ENCODE results near the gene ELMO1. TPM values are rescaled to one million over a fixed set of nuclear protein-coding genes. Genes with fewer than 3 reads are reported as not detected.

Gene ELMO1
- total and polyA plus RNA-seq, 2 experiments from 2014 or later: 6.5 to 24.9 TPM

DNA sequence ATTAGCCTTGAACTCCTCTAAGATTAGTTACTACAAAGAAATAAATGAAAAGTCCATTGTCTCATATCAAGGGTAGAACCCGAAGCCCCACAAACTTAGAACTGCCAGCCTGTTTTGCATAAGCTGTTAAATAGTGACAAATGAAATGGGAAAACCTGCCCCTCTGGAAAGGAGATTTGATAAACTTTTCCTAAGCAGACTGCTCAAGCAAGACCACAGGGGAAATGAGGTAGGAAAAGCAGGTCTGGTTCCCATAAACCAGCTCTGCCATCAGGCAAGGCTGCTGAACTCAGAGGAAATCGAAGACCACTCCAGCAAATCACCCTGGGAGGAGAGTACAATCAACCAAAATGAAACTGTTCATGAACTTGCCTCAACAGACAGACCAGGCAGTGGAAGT lies 542.8 kb downstream of the ELMO1 start:
- H3F3A ChIP-seq (replicated peaks; ENCODE audit: low read depth): no peaks in the 10 kb centered on the region
- H3K27ac Mint-ChIP-seq: no peak overlapping the region
- H3K27me3 Mint-ChIP-seq (ENCODE audit: insufficient read depth, low read depth, poor library complexity): no peaks in the 10 kb centered on the region
- H2AFZ ChIP-seq: no peak overlapping the region
- H3K27ac ChIP-seq (ENCODE audit: low read depth): no peak overlapping the region
- no peaks in the 10 kb centered on the region for H3K9me3 Mint-ChIP-seq
- no peaks in the 10 kb centered on the region for H4K20me1 ChIP-seq (replicated peaks; ENCODE audit: insufficient read depth)
- peaks cover 7% of the 10 kb centered on the region; the same call in 1 of the 3 replicates for H3K4me1 Mint-ChIP-seq
- TF ChIP-seq NANOG (IDR thresholded peaks at IDR 0.05; ENCODE audit: borderline replicate concordance) (no peak), STAT1 (IDR thresholded peaks at IDR 0.05; ENCODE audit: unreplicated experiment) (no peak), POLR2AphosphoS5 (IDR thresholded peaks at IDR 0.05; ENCODE audit: low read depth) (no peak), EZH2phosphoT487 (IDR thresholded peaks at IDR 0.05; ENCODE audit: unreplicated experiment) (no peak), CTCF (conservative IDR thresholded peaks at IDR 0.05; ENCODE audit: low read depth in 2 of 2) (no peak)
- TF ChIP-seq, protein P1, sequence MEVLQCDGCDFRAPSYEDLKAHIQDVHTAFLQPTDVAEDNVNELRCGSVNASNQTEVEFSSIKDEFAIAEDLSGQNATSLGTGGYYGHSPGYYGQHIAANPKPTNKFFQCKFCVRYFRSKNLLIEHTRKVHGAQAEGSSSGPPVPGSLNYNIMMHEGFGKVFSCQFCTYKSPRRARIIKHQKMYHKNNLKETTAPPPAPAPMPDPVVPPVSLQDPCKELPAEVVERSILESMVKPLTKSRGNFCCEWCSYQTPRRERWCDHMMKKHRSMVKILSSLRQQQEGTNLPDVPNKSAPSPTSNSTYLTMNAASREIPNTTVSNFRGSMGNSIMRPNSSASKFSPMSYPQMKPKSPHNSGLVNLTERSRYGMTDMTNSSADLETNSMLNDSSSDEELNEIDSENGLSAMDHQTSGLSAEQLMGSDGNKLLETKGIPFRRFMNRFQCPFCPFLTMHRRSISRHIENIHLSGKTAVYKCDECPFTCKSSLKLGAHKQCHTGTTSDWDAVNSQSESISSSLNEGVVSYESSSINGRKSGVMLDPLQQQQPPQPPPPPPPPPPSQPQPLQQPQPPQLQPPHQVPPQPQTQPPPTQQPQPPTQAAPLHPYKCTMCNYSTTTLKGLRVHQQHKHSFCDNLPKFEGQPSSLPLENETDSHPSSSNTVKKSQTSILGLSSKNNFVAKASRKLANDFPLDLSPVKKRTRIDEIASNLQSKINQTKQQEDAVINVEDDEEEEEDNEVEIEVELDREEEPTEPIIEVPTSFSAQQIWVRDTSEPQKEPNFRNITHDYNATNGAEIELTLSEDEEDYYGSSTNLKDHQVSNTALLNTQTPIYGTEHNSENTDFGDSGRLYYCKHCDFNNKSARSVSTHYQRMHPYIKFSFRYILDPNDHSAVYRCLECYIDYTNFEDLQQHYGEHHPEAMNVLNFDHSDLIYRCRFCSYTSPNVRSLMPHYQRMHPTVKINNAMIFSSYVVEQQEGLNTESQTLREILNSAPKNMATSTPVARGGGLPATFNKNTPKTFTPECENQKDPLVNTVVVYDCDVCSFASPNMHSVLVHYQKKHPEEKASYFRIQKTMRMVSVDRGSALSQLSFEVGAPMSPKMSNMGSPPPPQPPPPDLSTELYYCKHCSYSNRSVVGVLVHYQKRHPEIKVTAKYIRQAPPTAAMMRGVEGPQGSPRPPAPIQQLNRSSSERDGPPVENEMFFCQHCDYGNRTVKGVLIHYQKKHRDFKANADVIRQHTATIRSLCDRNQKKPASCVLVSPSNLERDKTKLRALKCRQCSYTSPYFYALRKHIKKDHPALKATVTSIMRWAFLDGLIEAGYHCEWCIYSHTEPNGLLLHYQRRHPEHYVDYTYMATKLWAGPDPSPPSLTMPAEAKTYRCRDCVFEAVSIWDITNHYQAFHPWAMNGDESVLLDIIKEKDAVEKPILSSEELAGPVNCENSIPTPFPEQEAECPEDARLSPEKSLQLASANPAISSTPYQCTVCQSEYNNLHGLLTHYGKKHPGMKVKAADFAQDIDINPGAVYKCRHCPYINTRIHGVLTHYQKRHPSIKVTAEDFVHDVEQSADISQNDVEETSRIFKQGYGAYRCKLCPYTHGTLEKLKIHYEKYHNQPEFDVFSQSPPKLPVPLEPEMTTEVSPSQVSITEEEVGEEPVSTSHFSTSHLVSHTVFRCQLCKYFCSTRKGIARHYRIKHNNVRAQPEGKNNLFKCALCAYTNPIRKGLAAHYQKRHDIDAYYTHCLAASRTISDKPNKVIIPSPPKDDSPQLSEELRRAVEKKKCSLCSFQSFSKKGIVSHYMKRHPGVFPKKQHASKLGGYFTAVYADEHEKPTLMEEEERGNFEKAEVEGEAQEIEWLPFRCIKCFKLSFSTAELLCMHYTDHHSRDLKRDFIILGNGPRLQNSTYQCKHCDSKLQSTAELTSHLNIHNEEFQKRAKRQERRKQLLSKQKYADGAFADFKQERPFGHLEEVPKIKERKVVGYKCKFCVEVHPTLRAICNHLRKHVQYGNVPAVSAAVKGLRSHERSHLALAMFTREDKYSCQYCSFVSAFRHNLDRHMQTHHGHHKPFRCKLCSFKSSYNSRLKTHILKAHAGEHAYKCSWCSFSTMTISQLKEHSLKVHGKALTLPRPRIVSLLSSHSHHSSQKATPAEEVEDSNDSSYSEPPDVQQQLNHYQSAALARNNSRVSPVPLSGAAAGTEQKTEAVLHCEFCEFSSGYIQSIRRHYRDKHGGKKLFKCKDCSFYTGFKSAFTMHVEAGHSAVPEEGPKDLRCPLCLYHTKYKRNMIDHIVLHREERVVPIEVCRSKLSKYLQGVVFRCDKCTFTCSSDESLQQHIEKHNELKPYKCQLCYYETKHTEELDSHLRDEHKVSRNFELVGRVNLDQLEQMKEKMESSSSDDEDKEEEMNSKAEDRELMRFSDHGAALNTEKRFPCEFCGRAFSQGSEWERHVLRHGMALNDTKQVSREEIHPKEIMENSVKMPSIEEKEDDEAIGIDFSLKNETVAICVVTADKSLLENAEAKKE (CRISPR knock-in tag; IDR thresholded peaks at IDR 0.05): no peak
- H3K4me1 ChIP-seq (ENCODE audit: insufficient read depth): no peaks in the 10 kb centered on the region
- ATAC-seq (no peak), DNase-seq (ENCODE audit: low spot score) (no peak)
- H3K9me2 ChIP-seq (ENCODE audit: insufficient read depth): peaks cover 17% of the 10 kb centered on the region
- no peak overlapping the region for H3K4me2 ChIP-seq
- H3K4me3 ChIP-seq: no peak overlapping the region
- H3K36me3 ChIP-seq (ENCODE audit: insufficient read depth): no peaks in the 10 kb centered on the region
- H3K27me3 ChIP-seq (ENCODE audit: insufficient read depth): no peaks in the 10 kb centered on the region
- H3K79me2 ChIP-seq (replicated peaks; ENCODE audit: insufficient read depth): no peaks in the 10 kb centered on the region
- no peak overlapping the region for H3K4me3 Mint-ChIP-seq
- no peaks in the 10 kb centered on the region for H3K36me3 Mint-ChIP-seq (ENCODE audit: low read depth)

Data from GM23338 (cell line).